ENCODE measurements around the gene RXRA.

- TF ChIP-seq POLR2AphosphoS5 (IDR thresholded peaks at IDR 0.05; ENCODE audit: low read depth, low read length) (no peak), JUND (IDR thresholded peaks at IDR 0.05) (no peak), NRF1 (IDR thresholded peaks at IDR 0.05; ENCODE audit: low read depth, low read length) (no peak), PBX3 (IDR thresholded peaks at IDR 0.05) (no peak), TAF1 (IDR thresholded peaks at IDR 0.05; ENCODE audit: borderline replicate concordance, low read depth, low read length) (no peak), SIN3A (IDR thresholded peaks at IDR 0.05; ENCODE audit: borderline replicate concordance, low read depth, low read length) (no peak), CHD2 (IDR thresholded peaks at IDR 0.05; ENCODE audit: low read length, partially characterized antibody) (no peak), ELF1 (IDR thresholded peaks at IDR 0.05) (no peak)
- TF ChIP-seq, protein P1, sequence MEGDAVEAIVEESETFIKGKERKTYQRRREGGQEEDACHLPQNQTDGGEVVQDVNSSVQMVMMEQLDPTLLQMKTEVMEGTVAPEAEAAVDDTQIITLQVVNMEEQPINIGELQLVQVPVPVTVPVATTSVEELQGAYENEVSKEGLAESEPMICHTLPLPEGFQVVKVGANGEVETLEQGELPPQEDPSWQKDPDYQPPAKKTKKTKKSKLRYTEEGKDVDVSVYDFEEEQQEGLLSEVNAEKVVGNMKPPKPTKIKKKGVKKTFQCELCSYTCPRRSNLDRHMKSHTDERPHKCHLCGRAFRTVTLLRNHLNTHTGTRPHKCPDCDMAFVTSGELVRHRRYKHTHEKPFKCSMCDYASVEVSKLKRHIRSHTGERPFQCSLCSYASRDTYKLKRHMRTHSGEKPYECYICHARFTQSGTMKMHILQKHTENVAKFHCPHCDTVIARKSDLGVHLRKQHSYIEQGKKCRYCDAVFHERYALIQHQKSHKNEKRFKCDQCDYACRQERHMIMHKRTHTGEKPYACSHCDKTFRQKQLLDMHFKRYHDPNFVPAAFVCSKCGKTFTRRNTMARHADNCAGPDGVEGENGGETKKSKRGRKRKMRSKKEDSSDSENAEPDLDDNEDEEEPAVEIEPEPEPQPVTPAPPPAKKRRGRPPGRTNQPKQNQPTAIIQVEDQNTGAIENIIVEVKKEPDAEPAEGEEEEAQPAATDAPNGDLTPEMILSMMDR (IDR thresholded peaks at IDR 0.05), result no peak
- TF ChIP-seq, protein P2, sequence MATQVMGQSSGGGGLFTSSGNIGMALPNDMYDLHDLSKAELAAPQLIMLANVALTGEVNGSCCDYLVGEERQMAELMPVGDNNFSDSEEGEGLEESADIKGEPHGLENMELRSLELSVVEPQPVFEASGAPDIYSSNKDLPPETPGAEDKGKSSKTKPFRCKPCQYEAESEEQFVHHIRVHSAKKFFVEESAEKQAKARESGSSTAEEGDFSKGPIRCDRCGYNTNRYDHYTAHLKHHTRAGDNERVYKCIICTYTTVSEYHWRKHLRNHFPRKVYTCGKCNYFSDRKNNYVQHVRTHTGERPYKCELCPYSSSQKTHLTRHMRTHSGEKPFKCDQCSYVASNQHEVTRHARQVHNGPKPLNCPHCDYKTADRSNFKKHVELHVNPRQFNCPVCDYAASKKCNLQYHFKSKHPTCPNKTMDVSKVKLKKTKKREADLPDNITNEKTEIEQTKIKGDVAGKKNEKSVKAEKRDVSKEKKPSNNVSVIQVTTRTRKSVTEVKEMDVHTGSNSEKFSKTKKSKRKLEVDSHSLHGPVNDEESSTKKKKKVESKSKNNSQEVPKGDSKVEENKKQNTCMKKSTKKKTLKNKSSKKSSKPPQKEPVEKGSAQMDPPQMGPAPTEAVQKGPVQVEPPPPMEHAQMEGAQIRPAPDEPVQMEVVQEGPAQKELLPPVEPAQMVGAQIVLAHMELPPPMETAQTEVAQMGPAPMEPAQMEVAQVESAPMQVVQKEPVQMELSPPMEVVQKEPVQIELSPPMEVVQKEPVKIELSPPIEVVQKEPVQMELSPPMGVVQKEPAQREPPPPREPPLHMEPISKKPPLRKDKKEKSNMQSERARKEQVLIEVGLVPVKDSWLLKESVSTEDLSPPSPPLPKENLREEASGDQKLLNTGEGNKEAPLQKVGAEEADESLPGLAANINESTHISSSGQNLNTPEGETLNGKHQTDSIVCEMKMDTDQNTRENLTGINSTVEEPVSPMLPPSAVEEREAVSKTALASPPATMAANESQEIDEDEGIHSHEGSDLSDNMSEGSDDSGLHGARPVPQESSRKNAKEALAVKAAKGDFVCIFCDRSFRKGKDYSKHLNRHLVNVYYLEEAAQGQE (IDR thresholded peaks at IDR 0.05; ENCODE audit: low read depth, low read length), result no peak
These were observed 56.5 kb downstream of the RXRA start for GRCh38 chr9:134382733-134383132.
